Mesenteric fat pad (tissue), 1 donor: ENCODE measurements around the gene GSX2. TPM values are rescaled to one million over a fixed set of nuclear protein-coding genes. Genes with fewer than 3 reads are reported as not detected.
"Not testable (repeated sequence)": the region's sequence is repeated elsewhere in the genome, so short reads cannot be mapped to it uniquely, and the experiment has no call there.

ENCODE experiments used
- DNase-seq: peaks from one replicate; pipeline ENCODE4 v3.0.0-alpha.2; 2020; ENCODE audit warnings: low spot score
- long read RNA-seq: library from polyadenylated mRNA; unstranded; transcript quantifications from one replicate; pipeline ENCODE4 v2.0.0, GENCODE V29; 2020
- total RNA-seq: library from RNA; stranded (reverse); fragmentation: NEBNext Ultra II Directional; extraction: Animal tissue kit (Norgen Biotek cat#: 25700); gene quantifications from one replicate; pipeline ENCODE4 v1.2.1, GENCODE V29; 2021
- donor health status: DM: yes; HTN: yes; CAD: no.

The GSX2 gene
- total RNA-seq = not detected
- long read RNA-seq = 0 reads

GRCh38 chr4:54099748-54100574, at the start of gene GSX2:
GSX2 (plus strand) TSS chr4:54100163; CDS start chr4:54100345, 182 bp downstream.
- DNase-seq = no peak

GRCh38 chr4:54050214-54050904, 49.6 kb upstream of the GSX2 start:
- DNase-seq = no peak

- DNase-seq = not testable (repeated sequence)
Measured at GRCh38 chr4:54053322-54053721, 46.6 kb upstream of the GSX2 start.

GRCh38 chr4:54054501-54054900, 45.5 kb upstream of the GSX2 start:
- no peak for DNase-seq

GRCh38 chr4:54055494-54055893, 44.5 kb upstream of the GSX2 start:
- DNase-seq = no peak

- no peak for DNase-seq
Measured at GRCh38 chr4:54056360-54056759, 43.6 kb upstream of the GSX2 start.

- no peak for DNase-seq
Measured at GRCh38 chr4:54058171-54058570, 41.8 kb upstream of the GSX2 start.

GRCh38 chr4:54060116-54060515, 39.8 kb upstream of the GSX2 start:
- no peak for DNase-seq

GRCh38 chr4:54061067-54061466, 38.9 kb upstream of the GSX2 start:
- DNase-seq = no peak

GRCh38 chr4:54061873-54062272, 38.1 kb upstream of the GSX2 start:
- DNase-seq = no peak

- DNase-seq = no peak
Measured at GRCh38 chr4:54062392-54062791, 37.6 kb upstream of the GSX2 start.

- DNase-seq = no peak
Measured at GRCh38 chr4:54063229-54063628, 36.7 kb upstream of the GSX2 start.

- DNase-seq = no peak
Measured at GRCh38 chr4:54063737-54064316, 36.1 kb upstream of the GSX2 start.

- peak; percentile 99 for DNase-seq
Measured at GRCh38 chr4:54064317-54065111, 35.4 kb upstream of the GSX2 start, which contains the start of gene CHIC2. CHIC2 (minus strand) TSS chr4:54064605; CDS start chr4:54064300, 305 bp downstream.

- DNase-seq = no peak
Measured at GRCh38 chr4:54065282-54066087, 34.5 kb upstream of the GSX2 start.

GRCh38 chr4:54066088-54066415, 33.9 kb upstream of the GSX2 start:
- no peak for DNase-seq

GRCh38 chr4:54066718-54067129, 33.2 kb upstream of the GSX2 start:
- no peak for DNase-seq

GRCh38 chr4:54067166-54067565, 32.8 kb upstream of the GSX2 start:
- no peak for DNase-seq

GRCh38 chr4:54073271-54073880, 26.6 kb upstream of the GSX2 start:
- no peak for DNase-seq

- no peak for DNase-seq
Measured at GRCh38 chr4:54074381-54074780, 25.6 kb upstream of the GSX2 start.
